CD4-positive, alpha-beta T cell (primary cell): ENCODE data around the gene HADH. TPM values are rescaled to one million over a fixed set of nuclear protein-coding genes. Genes with fewer than 3 reads are reported as not detected.
A peak's percentile ranks its signal among the peaks of the same experiment; 100 is the strongest.

Experiments
- ATAC-seq: fragments of 200-7000 bp; cut with Tn5 transposase; one replicate; pipeline ENCODE4 v1.10.0; 2022; ENCODE audit warnings: mild to moderate bottlenecking; ENCODE audit not compliant: poor library complexity
- CTCF ChIA-PET: fragments of 350-600 bp; sonication (Branson Sonifier 250); formaldehyde crosslinking; loops from one replicate; lab custom pipeline; 2021; ENCODE audit warnings: antibody characterized with exemption, inconsistent platforms; lab: Charles Lee
- POLR2A ChIA-PET: fragments of 350-600 bp; sonication (Branson Sonifier 250); formaldehyde crosslinking; loops from one replicate; lab custom pipeline; 2021; ENCODE audit warnings: antibody characterized with exemption, inconsistent platforms; lab: Charles Lee
- DNase-seq, 14 experiments: peaks; one replicate each; pipeline ENCODE4 v3.0.0-alpha.2; 2013 to 2020; ENCODE audit warnings: mixed read lengths in 2 of 14
- H3K27ac ChIP-seq, 2 donors: one replicate each; pipeline versions ENCODE4 v1.5.1 to v1.7.0; 2013; ENCODE audit warnings: low read length in 2 of 2, low read depth in 1 of 2, mild to moderate bottlenecking in 1 of 2
- H3K27me3 ChIP-seq, 2 experiments: 1 replicate in 1 of 2; 2 replicates in 1 of 2; pipeline versions ENCODE4 v1.6.1 to v1.7.0; 2013; ENCODE audit warnings: low read length in 2 of 2, control low read depth in 1 of 2, mild to moderate bottlenecking in 1 of 2, moderate library complexity in 1 of 2; ENCODE audit not compliant: insufficient read depth in 2 of 2, control insufficient read depth in 1 of 2
- H3K36me3 ChIP-seq: one replicate; pipeline ENCODE4 v1.6.1; 2013; ENCODE audit warnings: low read length, control low read depth; ENCODE audit not compliant: insufficient read depth
- H3K4me1 ChIP-seq: one replicate; pipeline ENCODE4 v1.6.1; 2013; ENCODE audit warnings: low read length, control low read depth; ENCODE audit not compliant: insufficient read depth
- H3K4me3 ChIP-seq: one replicate; pipeline ENCODE4 v1.5.1; 2013; ENCODE audit warnings: mild to moderate bottlenecking, low read length, moderate library complexity
- H3K9me3 ChIP-seq, 2 experiments: 1 replicate in 1 of 2; 2 replicates in 1 of 2; pipeline versions ENCODE4 v1.6.1 to v1.7.0; 2013; ENCODE audit warnings: low read length in 2 of 2, mild to moderate bottlenecking in 2 of 2, control low read depth in 1 of 2, moderate library complexity in 1 of 2; ENCODE audit not compliant: control insufficient read depth in 1 of 2, insufficient read depth in 1 of 2
- H3K27ac Mint-ChIP-seq: one replicate; pipeline ENCODE4 v1.8.0; 2020; ENCODE audit warnings: mixed read lengths
- H3K27me3 Mint-ChIP-seq: one replicate; pipeline ENCODE4 v1.8.0; 2021; ENCODE audit warnings: mixed read lengths
- H3K36me3 Mint-ChIP-seq: one replicate; pipeline ENCODE4 v1.8.0; 2021; ENCODE audit warnings: low read depth, mixed read lengths
- H3K4me1 Mint-ChIP-seq: one replicate; pipeline ENCODE4 v1.8.0; 2021; ENCODE audit warnings: low read depth, mixed read lengths
- H3K4me3 Mint-ChIP-seq: one replicate; pipeline ENCODE4 v1.8.0; 2020; ENCODE audit warnings: mild to moderate bottlenecking, mixed read lengths
- H3K9me3 Mint-ChIP-seq: one replicate; pipeline ENCODE4 v1.8.0; 2020; ENCODE audit warnings: mixed read lengths
- CTCF ChIP-seq: fragments of 200-600 bp; IDR thresholded peaks from one replicate; pipeline ENCODE4 v1.8.0; 2022; ENCODE audit warnings: antibody characterized with exemption, mild to moderate bottlenecking
- intact Hi-C, 2 experiments: fragments of 100-400 bp; cut with DNase I in 1 of 2; cut with micrococcal nuclease in 1 of 2; formaldehyde crosslinking; loops; one replicate each; pipeline versions ENCODE4 v1.15.1 to v1.9.0; 2023 to 2025; cut with DNase I, micrococcal nuclease
- total RNA-seq, 174 experiments: library from RNA in 2 of 174; stranded (reverse) in 2 of 174; gene quantifications; one replicate each; pipeline ENCODE4 v1.2.3 and lab custom pipeline; 2021 to 2026

Gene HADH
- total RNA-seq, 2 experiments from 2014 or later = 16.1 to 16.3 TPM

- H3K27me3 Mint-ChIP-seq = no peaks in the 10 kb centered on the region
- Histone ChIP-seq H3K36me3 (peaks cover 70% of the 10 kb centered on the region), H3K4me1 (peaks cover 67% of the 10 kb centered on the region), H3K27ac (peak overlapping the region; percentile 1 to 61), H3K4me3 (no peak overlapping the region), H3K9me3 (no peaks in the 10 kb centered on the region), H3K27me3 (no peaks in the 10 kb centered on the region)
- H3K27ac Mint-ChIP-seq = peak overlapping the region; percentile 93
- TF ChIP-seq CTCF = no peak
- ChIA-PET CTCF (interaction anchor here (1.0 to 2.1 kb wide), 3 partner anchors 23 to 117 kb away, joined by 3 to 13 read pairs (median 4); partner anchors contain the start of gene LEF1), POLR2A (interaction anchor here (0.6 to 3.9 kb wide), 5 partner anchors 9 to 55 kb away, joined by 3 to 21 read pairs (median 10); no protein-coding TSS in a partner anchor)
- no peaks in the 10 kb centered on the region for H3K9me3 Mint-ChIP-seq
- ATAC-seq (no peak), DNase-seq (no peak)
- H3K4me3 Mint-ChIP-seq = peak overlapping the region; percentile 45
- intact Hi-C loops = loop anchor here (2.0 to 5.0 kb wide), 2 partner anchors 14 to 65 kb away; no protein-coding TSS in a partner anchor
- peaks cover 95% of the 10 kb centered on the region for H3K4me1 Mint-ChIP-seq
- peaks cover 96% of the 10 kb centered on the region for H3K36me3 Mint-ChIP-seq
These were observed 63.0 kb downstream of the HADH start for GRCh38 chr4:108052558-108053120.

DNA sequence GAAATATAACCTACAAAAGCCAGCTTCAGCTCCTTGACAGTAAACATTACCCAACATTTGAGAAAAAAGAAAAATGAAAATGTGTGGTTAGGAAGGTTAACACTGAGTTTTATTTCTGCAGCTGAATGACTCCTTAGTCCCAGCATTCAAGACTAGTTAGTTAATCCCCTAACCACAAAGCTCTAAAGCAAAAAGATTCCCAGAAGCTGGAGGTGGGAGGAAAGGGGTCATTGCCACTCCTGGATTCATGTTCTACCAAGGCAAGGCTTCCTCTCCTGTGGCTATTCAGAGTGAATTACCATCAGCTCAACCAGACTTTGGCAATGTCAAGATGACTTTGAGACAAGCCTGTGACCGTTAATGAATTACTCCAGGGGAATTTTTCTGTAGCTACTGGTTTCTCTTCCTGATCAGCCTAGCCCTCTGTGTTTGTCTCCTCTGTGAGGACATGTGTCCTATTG, 63.6 kb downstream of the HADH start:
- intact Hi-C loops = loop anchor here (2.0 to 5.0 kb wide), 2 partner anchors 14 to 64 kb away; no protein-coding TSS in a partner anchor
- Mint-ChIP-seq H3K4me3 (peak overlapping the region; percentile 57), H3K27me3 (no peaks in the 10 kb centered on the region), H3K27ac (peak overlapping the region; percentile 93), H3K36me3 (peaks cover 96% of the 10 kb centered on the region), H3K4me1 (peaks cover 97% of the 10 kb centered on the region), H3K9me3 (no peaks in the 10 kb centered on the region)
- ChIA-PET CTCF (interaction anchor here (1.0 to 2.1 kb wide), 5 partner anchors 15 to 519 kb away, joined by 3 to 13 read pairs (median 3); partner anchors contain the start of gene LEF1), POLR2A (interaction anchor here (0.6 to 3.9 kb wide), 10 partner anchors 8 to 110 kb away, joined by 3 to 21 read pairs (median 7); no protein-coding TSS in a partner anchor)
- Histone ChIP-seq H3K9me3 (no peaks in the 10 kb centered on the region), H3K4me3 (no peak overlapping the region), H3K27ac (peak overlapping the region in 1 of 2 donors; percentile 61), H3K36me3 (peaks cover 63% of the 10 kb centered on the region), H3K4me1 (peaks cover 69% of the 10 kb centered on the region), H3K27me3 (no peaks in the 10 kb centered on the region)
- DNase-seq (no peak), ATAC-seq (no peak)
- no peak for TF ChIP-seq CTCF

- Histone ChIP-seq H3K27ac (peak overlapping the region in 1 of 2 donors; percentile 61), H3K9me3 (no peaks in the 10 kb centered on the region), H3K4me3 (no peak overlapping the region), H3K4me1 (peaks cover 72% of the 10 kb centered on the region), H3K36me3 (peaks cover 61% of the 10 kb centered on the region), H3K27me3 (no peaks in the 10 kb centered on the region)
- H3K27ac Mint-ChIP-seq = peak overlapping the region; percentile 93
- peak overlapping the region; percentile 57 for H3K4me3 Mint-ChIP-seq
- H3K36me3 Mint-ChIP-seq = peaks cover 96% of the 10 kb centered on the region
- no peaks in the 10 kb centered on the region for H3K9me3 Mint-ChIP-seq
- no peak for TF ChIP-seq CTCF
- no peaks in the 10 kb centered on the region for H3K27me3 Mint-ChIP-seq
- peak in 7 of 14 experiments; percentile 35 to 58 (median 45) for DNase-seq
- intact Hi-C loops = loop anchor here in 1 of 2 experiments (5.0 kb wide), 1 partner anchor 63 kb away; no protein-coding TSS in a partner anchor
- peak; percentile 72 for ATAC-seq
- ChIA-PET POLR2A (interaction anchor here (0.8 to 3.9 kb wide), 13 partner anchors 9 to 118 kb away, joined by 3 to 21 read pairs (median 5); no protein-coding TSS in a partner anchor), CTCF (interaction anchor here (0.8 to 2.1 kb wide), 7 partner anchors 11 to 518 kb away, joined by 3 to 13 read pairs (median 4); partner anchors contain the start of gene LEF1)
- H3K4me1 Mint-ChIP-seq = peaks cover 97% of the 10 kb centered on the region
These were observed 64.4 kb downstream of the HADH start for GRCh38 chr4:108054025-108054638.
